H9 (cell line): ENCODE results near the gene KIAA1958. TPM values are rescaled to one million over a fixed set of nuclear protein-coding genes. Genes with fewer than 3 reads are reported as not detected.

Experiments
- DNase-seq: peaks from one replicate; pipeline ENCODE4 v3.0.0-alpha.2; 2017
- H2AFZ ChIP-seq: one replicate; pipeline ENCODE4 v1.6.1; 2013; ENCODE audit warnings: mild to moderate bottlenecking, low read length, control low read depth, moderate library complexity
- H2AK5ac ChIP-seq: 2 replicates; pipeline ENCODE4 v1.6.1; 2013; ENCODE audit warnings: low read length, control low read depth, mixed read lengths; ENCODE audit not compliant: insufficient read length
- H2BK120ac ChIP-seq: one replicate; pipeline ENCODE4 v1.6.1; 2013; ENCODE audit warnings: low read depth, mild to moderate bottlenecking, low read length, control low read depth, inconsistent platforms; ENCODE audit not compliant: poor library complexity, severe bottlenecking
- H2BK12ac ChIP-seq: 2 replicates; pipeline ENCODE4 v1.6.1; 2013; ENCODE audit warnings: low read length, control low read depth, mixed read lengths, low read depth; ENCODE audit not compliant: insufficient read length
- H2BK15ac ChIP-seq: 2 replicates; pipeline ENCODE4 v1.6.1; 2013; ENCODE audit warnings: low read depth, low read length, control low read depth
- H2BK20ac ChIP-seq: one replicate; pipeline ENCODE4 v1.6.1; 2013; ENCODE audit warnings: low read depth, mild to moderate bottlenecking, low read length, control low read depth, inconsistent platforms; ENCODE audit not compliant: poor library complexity, severe bottlenecking
- H2BK5ac ChIP-seq: 2 replicates; pipeline ENCODE4 v1.6.1; 2013; ENCODE audit warnings: low read length, control low read depth, mixed read lengths; ENCODE audit not compliant: insufficient read length
- H3K14ac ChIP-seq: 2 replicates; pipeline ENCODE4 v1.6.1; 2013; ENCODE audit warnings: low read length, control low read depth; ENCODE audit not compliant: insufficient read depth
- H3K18ac ChIP-seq: 2 replicates; pipeline ENCODE4 v1.6.1; 2013; ENCODE audit warnings: low read depth, mild to moderate bottlenecking, mixed read lengths, low read length, control low read depth; ENCODE audit not compliant: insufficient read length
- H3K23ac ChIP-seq: 2 replicates; pipeline ENCODE4 v1.6.1; 2013; ENCODE audit warnings: low read length, control low read depth, mixed read lengths, low read depth; ENCODE audit not compliant: insufficient read length
- H3K23me2 ChIP-seq: 2 replicates; pipeline ENCODE4 v1.6.1; 2013; ENCODE audit warnings: low read depth, mild to moderate bottlenecking, mixed read lengths, low read length, control low read depth; ENCODE audit not compliant: insufficient read length, poor library complexity, severe bottlenecking
- H3K27ac ChIP-seq: 2 replicates; pipeline ENCODE4 v1.5.1; 2013; ENCODE audit warnings: low read length, control low read depth, mixed read lengths, low read depth; ENCODE audit not compliant: insufficient read length
- H3K27me3 ChIP-seq: 2 replicates; pipeline ENCODE4 v1.6.1; 2013; ENCODE audit warnings: low read length, control low read depth, inconsistent platforms; ENCODE audit not compliant: insufficient read depth
- H3K4ac ChIP-seq: 2 replicates; pipeline ENCODE4 v1.6.1; 2013; ENCODE audit warnings: low read depth, mild to moderate bottlenecking, control low read depth, inconsistent platforms, low read length, moderate library complexity
- H3K4me1 ChIP-seq: 2 replicates; pipeline ENCODE4 v1.6.1; 2013; ENCODE audit warnings: low read length, control low read depth, inconsistent platforms; ENCODE audit not compliant: insufficient read depth
- H3K4me2 ChIP-seq: 2 replicates; pipeline ENCODE4 v1.6.1; 2013; ENCODE audit warnings: low read length, control low read depth, mixed read lengths; ENCODE audit not compliant: insufficient read length, insufficient read depth
- H3K56ac ChIP-seq: 2 replicates; pipeline ENCODE4 v1.6.1; 2013; ENCODE audit warnings: low read depth, mild to moderate bottlenecking, mixed read lengths, low read length, control low read depth; ENCODE audit not compliant: insufficient read length
- H3K79me1 ChIP-seq: 2 replicates; pipeline ENCODE4 v1.6.1; 2013; ENCODE audit warnings: low read depth, mild to moderate bottlenecking, moderate library complexity, low read length, control low read depth, inconsistent platforms; ENCODE audit not compliant: insufficient read depth, poor library complexity, severe bottlenecking
- H3K79me2 ChIP-seq: 2 replicates; pipeline ENCODE4 v1.6.1; 2013; ENCODE audit warnings: low read length, control low read depth, inconsistent platforms; ENCODE audit not compliant: insufficient read depth
- H3K9ac ChIP-seq: 2 replicates; pipeline ENCODE4 v1.6.1; 2013; ENCODE audit warnings: low read length, control low read depth, mixed read lengths; ENCODE audit not compliant: insufficient read length; ENCODE audit errors: extremely low read depth
- H3K9me3 ChIP-seq: one replicate; pipeline ENCODE4 v1.6.1; 2013; ENCODE audit warnings: low read depth, low read length, inconsistent platforms; ENCODE audit not compliant: control insufficient read depth
- H3T11ph ChIP-seq: one replicate; pipeline ENCODE4 v1.6.1; 2013; ENCODE audit warnings: mild to moderate bottlenecking, low read length, control low read depth, inconsistent platforms
- H4K20me1 ChIP-seq: one replicate; pipeline ENCODE4 v1.6.1; 2013; ENCODE audit not compliant: control insufficient read depth, insufficient read length, insufficient read depth
- H4K5ac ChIP-seq: 2 replicates; pipeline ENCODE4 v1.6.1; 2013; ENCODE audit warnings: low read depth, mild to moderate bottlenecking, mixed read lengths, low read length, control low read depth; ENCODE audit not compliant: insufficient read length
- H4K8ac ChIP-seq: replicated peaks from 2 replicates; pipeline ENCODE4 v1.6.1; 2013; ENCODE audit warnings: low read length, control low read depth, mixed read lengths, low read depth; ENCODE audit not compliant: insufficient read length
- H4K91ac ChIP-seq: 2 replicates; pipeline ENCODE4 v1.6.1; 2013; ENCODE audit warnings: low read depth, mild to moderate bottlenecking, moderate library complexity, mixed read lengths, low read length, control low read depth; ENCODE audit not compliant: insufficient read length
- H3K27ac Mint-ChIP-seq, 3 experiments: 2 replicates in 2 of 3; 3 replicates in 1 of 3; pipeline ENCODE4 v1.8.0; 2020 to 2021; ENCODE audit warnings: mixed read lengths in 3 of 3, mild to moderate bottlenecking in 1 of 3, moderate library complexity in 1 of 3
- H3K27me3 Mint-ChIP-seq: 2 replicates; pipeline ENCODE4 v1.8.0; 2021; ENCODE audit warnings: low read depth, mild to moderate bottlenecking, moderate library complexity, mixed read lengths
- H3K36me3 Mint-ChIP-seq, 3 experiments: 2 replicates in 2 of 3; 3 replicates in 1 of 3; pipeline ENCODE4 v1.8.0; 2020 to 2021; ENCODE audit warnings: low read depth in 3 of 3, mixed read lengths in 3 of 3; ENCODE audit not compliant: insufficient read depth in 1 of 3
- H3K4me1 Mint-ChIP-seq, 2 experiments: 2 replicates each; pipeline ENCODE4 v1.8.0; 2020; ENCODE audit warnings: mixed read lengths in 2 of 2
- H3K4me3 Mint-ChIP-seq, 2 experiments: 2 replicates in 1 of 2; 3 replicates in 1 of 2; pipeline ENCODE4 v1.8.0; 2020 to 2021; ENCODE audit warnings: mild to moderate bottlenecking in 2 of 2, mixed read lengths in 2 of 2, moderate library complexity in 1 of 2
- H3K9me3 Mint-ChIP-seq, 2 experiments: 2 replicates in 1 of 2; 3 replicates in 1 of 2; pipeline ENCODE4 v1.8.0; 2020; ENCODE audit warnings: mild to moderate bottlenecking in 2 of 2, mixed read lengths in 2 of 2, moderate library complexity in 1 of 2
- CTCF ChIP-seq: fragments of 200-600 bp; sonication (generic); conservative IDR thresholded peaks from 3 replicates; pipeline ENCODE4 v1.8.0; 2021; ENCODE audit warnings: antibody characterized with exemption, mild to moderate bottlenecking
- WGBS: extraction: QIAGEN DNeasy Blood & Tissue Kit; methylation state at CpG from one replicate; pipeline ENCODE4 v1.1.7; 2013; ENCODE audit warnings: missing lambda C conversion rate, low lambda C conversion rate, mixed read lengths; ENCODE audit not compliant: insufficient read length; ENCODE audit errors: extremely low coverage; 5-methylcytosine and 5-hydroxymethylcytosine counted together
- total RNA-seq: library from RNA; stranded (reverse); gene quantifications from 2 replicates; pipeline ENCODE4 v1.2.1, GENCODE V29; 2021

Gene KIAA1958
- total RNA-seq, 1 experiment from 2014 or later, result 34.0 TPM

- no peak overlapping the region for H3K9ac ChIP-seq
- no peak overlapping the region for H3K14ac ChIP-seq
- H2BK20ac ChIP-seq, result no peak overlapping the region
- no peak overlapping the region for H4K8ac ChIP-seq
- Mint-ChIP-seq H3K9me3 (no peaks in the 10 kb centered on the region), H3K27me3 (no peaks in the 10 kb centered on the region; the same call in 1 of the 2 replicates), H3K27ac (peak overlapping the region in 1 of 3 experiments; percentile 10; a peak in 2 of 7 replicates), H3K4me1 (peaks cover 15 to 22% of the 10 kb centered on the region in 2 experiments), H3K4me3 (no peak overlapping the region), H3K36me3 (peaks cover 11 to 16% (median 11%) of the 10 kb centered on the region in 3 experiments)
- no peak overlapping the region for H3K4ac ChIP-seq
- peaks cover 4% of the 10 kb centered on the region for H3K79me1 ChIP-seq
- H3K4me1 ChIP-seq, result no peaks in the 10 kb centered on the region; the same call in 1 of the 2 replicates
- H2BK5ac ChIP-seq, result no peak overlapping the region
- no peak overlapping the region for H3K4me2 ChIP-seq
- no peak overlapping the region for H2BK15ac ChIP-seq
- H3K9me3 ChIP-seq, result no peaks in the 10 kb centered on the region
- WGBS, result no CpG with 5 or more reads among the region's 9 CpGs
- H3T11ph ChIP-seq, result no peak overlapping the region
- no peaks in the 10 kb centered on the region for H3K27me3 ChIP-seq
- H2BK120ac ChIP-seq, result no peak overlapping the region
- H3K23me2 ChIP-seq, result no peaks in the 10 kb centered on the region
- no peak overlapping the region for H3K56ac ChIP-seq
- no peak overlapping the region for H4K91ac ChIP-seq
- H3K27ac ChIP-seq, result no peak overlapping the region
- H2BK12ac ChIP-seq, result no peak overlapping the region
- H3K18ac ChIP-seq, result no peak overlapping the region
- TF ChIP-seq CTCF, result no peak
- no peak overlapping the region for H2AFZ ChIP-seq
- H2AK5ac ChIP-seq, result no peak overlapping the region
- no peak overlapping the region for H4K5ac ChIP-seq
- no peaks in the 10 kb centered on the region for H4K20me1 ChIP-seq
- no peak overlapping the region for H3K23ac ChIP-seq
- peaks cover 6% of the 10 kb centered on the region; the same call in 1 of the 2 replicates for H3K79me2 ChIP-seq
- no peak for DNase-seq
Observed at GRCh38 chr9:112571624-112572355, 85.2 kb downstream of the KIAA1958 start.
